M059J (cell line): ENCODE measurements around the gene STARD6. TPM values are rescaled to one million over a fixed set of nuclear protein-coding genes. Genes with fewer than 3 reads are reported as not detected.

Source experiments
- total RNA-seq: library from RNA; depleted of rRNA; stranded (reverse); fragments of >200 nt; shearing (Covaris generic); gene quantifications from 2 replicates; pipeline ENCODE4 v1.2.3, GENCODE V29; 2014; rRNA removed

STARD6 gene
- total RNA-seq, 1 experiment from 2014 or later: not detected

Other genes with a start within 250 kb of the STARD6 start
- 37.1 and 49.7 TPM in 2 replicates for gene MBD2, start 133.2 kb downstream of the STARD6 start, total RNA-seq
- 21.9 and 22.7 TPM in 2 replicates for gene POLI, start 88.3 kb downstream of the STARD6 start, total RNA-seq
- 6.8 and 8.5 TPM in 2 replicates for gene C18orf54, start within 50 bp of the STARD6 start, total RNA-seq
- not detected in 2 replicates for gene DYNAP, start 233.4 kb upstream of the STARD6 start, total RNA-seq